ENCODE results near the gene MDC1.

MDC1 gene

GRCh38 chr6:30719791-30720737 lies 3.0 kb upstream of the MDC1 start, which contains the start of gene TUBB:
TUBB (plus strand) TSS chr6:30720352; CDS start chr6:30720507, 155 bp downstream.
- no peak for TF ChIP-seq CTCF (IDR thresholded peaks at IDR 0.05)

- no peak for TF ChIP-seq CTCF (IDR thresholded peaks at IDR 0.05)
Observed at GRCh38 chr6:30719356-30719755, 2.3 kb upstream of the MDC1 start.

GRCh38 chr6:30716879-30717128 lies 277 bp downstream of the MDC1 start:
- no peak for TF ChIP-seq CTCF (IDR thresholded peaks at IDR 0.05)

- no peak for TF ChIP-seq CTCF (IDR thresholded peaks at IDR 0.05)
Observed at GRCh38 chr6:30714263-30714662, 2.8 kb downstream of the MDC1 start.

- TF ChIP-seq CTCF (IDR thresholded peaks at IDR 0.05), result no peak
Observed at GRCh38 chr6:30712441-30712945, 4.6 kb downstream of the MDC1 start.

- no peak for TF ChIP-seq CTCF (IDR thresholded peaks at IDR 0.05)
Observed at GRCh38 chr6:30711758-30712380, 5.2 kb downstream of the MDC1 start.

GRCh38 chr6:30709101-30709868 lies 7.8 kb downstream of the MDC1 start:
- TF ChIP-seq CTCF (IDR thresholded peaks at IDR 0.05), result no peak
